Neural cell (in vitro differentiated cells): ENCODE results near the gene PRTFDC1.

ENCODE experiments used
- CTCF ChIP-seq: fragments of 450-650 bp; IDR thresholded peaks from 2 replicates; pipeline ENCODE4 v1.5.1; 2014; ENCODE audit warnings: antibody characterized with exemption, mild to moderate bottlenecking, moderate library complexity; ENCODE audit not compliant: poor library complexity, severe bottlenecking
- EP300 ChIP-seq: fragments of 450-650 bp; conservative IDR thresholded peaks from 2 replicates; pipeline ENCODE4 v1.6.1; 2014; ENCODE audit warnings: antibody characterized with exemption, mild to moderate bottlenecking, moderate library complexity; ENCODE audit not compliant: poor library complexity, severe bottlenecking
- EZH2 ChIP-seq: fragments of 200-600, 300-800 bp; shearing (Covaris generic), sonication (generic); IDR thresholded peaks from 2 replicates; pipeline ENCODE4 v1.6.1; 2014; ENCODE audit warnings: antibody characterized with exemption, low read length, borderline replicate concordance, mild to moderate bottlenecking; ENCODE audit not compliant: insufficient read depth, poor library complexity, severe bottlenecking
- MXI1 ChIP-seq: fragments of 450-650 bp; conservative IDR thresholded peaks from 2 replicates; pipeline ENCODE4 v1.6.1; 2014; ENCODE audit warnings: antibody characterized with exemption, mild to moderate bottlenecking; ENCODE audit not compliant: poor library complexity, severe bottlenecking
- POLR2AphosphoS5 ChIP-seq: IDR thresholded peaks from 2 replicates; pipeline ENCODE4 v1.6.1; 2012
- RAD21 ChIP-seq: fragments of 450-650 bp; conservative IDR thresholded peaks from 2 replicates; pipeline ENCODE4 v1.6.1; 2014; ENCODE audit warnings: antibody characterized with exemption, mild to moderate bottlenecking, moderate library complexity
- REST ChIP-seq: IDR thresholded peaks from 2 replicates; pipeline ENCODE4 v1.6.1; 2012; ENCODE audit warnings: borderline replicate concordance
- SMC3 ChIP-seq: fragments of 450-650 bp; conservative IDR thresholded peaks from 2 replicates; pipeline ENCODE4 v1.6.1; 2014; ENCODE audit warnings: antibody characterized with exemption, mild to moderate bottlenecking, moderate library complexity; ENCODE audit not compliant: poor library complexity
- TAF1 ChIP-seq: IDR thresholded peaks from 2 replicates; pipeline ENCODE4 v1.6.1; 2012; ENCODE audit warnings: low read depth

- TF ChIP-seq POLR2AphosphoS5 (no peak), CTCF (no peak), TAF1 (no peak), EZH2 (no peak), RAD21 (no peak), SMC3 (no peak), MXI1 (no peak), REST (no peak), EP300 (no peak)
Measured at GRCh38 chr10:24816868-24817396, 135.5 kb downstream of the PRTFDC1 start.
